Fibroblast of the aortic adventitia (primary cell): ENCODE measurements around the gene MMP15. TPM values are rescaled to one million over a fixed set of nuclear protein-coding genes. Genes with fewer than 3 reads are reported as not detected.

Source experiments
- DNase-seq: peaks from one replicate; pipeline ENCODE4 v3.0.0-alpha.2; 2010; ENCODE audit warnings: low read depth
- H3K4me3 ChIP-seq: 2 replicates; pipeline ENCODE4 v1.5.1; 2011; ENCODE audit warnings: low read depth, mild to moderate bottlenecking, control low read depth, low read length, moderate library complexity
- total RNA-seq: library from RNA; depleted of rRNA; stranded (reverse); fragments of >200 nt; gene quantifications from 2 replicates; pipeline ENCODE4 v1.2.3, GENCODE V29; 2012; ENCODE audit warnings: low replicate concordance
- TF ChIP-seq, protein P1 (sequence below): IDR thresholded peaks from 2 replicates; pipeline ENCODE4 v1.5.1; 2011; ENCODE audit warnings: mild to moderate bottlenecking, low read length, control low read depth, inconsistent platforms; ENCODE audit not compliant: insufficient read depth

MMP15 gene
- total RNA-seq, 1 donor: 2.4 TPM

DNA sequence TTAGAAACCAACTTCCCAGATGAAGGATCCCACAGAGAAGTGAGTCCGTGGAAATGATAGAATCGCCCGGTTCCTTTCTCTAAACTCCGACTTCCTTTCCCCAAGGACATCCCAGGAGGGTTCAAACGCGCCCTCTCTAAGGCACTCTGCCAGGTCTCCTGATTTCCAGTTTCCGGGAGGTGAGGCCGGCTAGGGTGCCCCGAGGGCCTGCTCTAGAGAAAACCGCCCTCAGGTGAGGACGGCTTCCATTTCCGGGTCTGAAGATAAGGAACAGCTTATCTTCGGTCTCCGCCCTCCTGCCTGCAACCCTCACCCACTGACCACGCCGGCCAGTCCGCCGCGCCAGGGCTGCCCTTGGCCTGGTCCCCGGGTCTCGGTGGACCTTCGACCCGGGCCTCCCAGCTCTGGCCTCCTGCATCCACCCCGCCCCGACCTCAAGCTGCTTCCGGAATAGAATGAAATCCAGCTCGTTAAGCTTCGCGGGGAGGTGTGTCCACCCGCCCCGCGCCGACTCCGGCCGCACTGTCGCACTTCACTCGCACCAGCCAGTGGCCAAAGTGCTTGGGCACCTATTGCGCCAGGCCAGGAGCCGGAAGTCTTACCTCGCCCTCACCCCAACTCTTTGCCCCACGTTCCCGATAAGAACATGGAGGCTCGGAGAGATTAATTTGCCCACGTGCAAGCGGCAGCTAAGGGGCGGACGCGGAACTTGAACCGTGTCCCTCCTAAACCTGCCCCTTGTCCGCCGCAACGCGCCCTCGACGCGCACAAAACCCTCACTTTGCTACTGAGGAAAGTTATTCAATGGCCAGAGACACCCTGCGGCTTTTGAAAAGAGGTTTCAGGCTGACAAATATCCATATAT is 836 bp upstream of the MMP15 start:
- TF ChIP-seq, protein P1, sequence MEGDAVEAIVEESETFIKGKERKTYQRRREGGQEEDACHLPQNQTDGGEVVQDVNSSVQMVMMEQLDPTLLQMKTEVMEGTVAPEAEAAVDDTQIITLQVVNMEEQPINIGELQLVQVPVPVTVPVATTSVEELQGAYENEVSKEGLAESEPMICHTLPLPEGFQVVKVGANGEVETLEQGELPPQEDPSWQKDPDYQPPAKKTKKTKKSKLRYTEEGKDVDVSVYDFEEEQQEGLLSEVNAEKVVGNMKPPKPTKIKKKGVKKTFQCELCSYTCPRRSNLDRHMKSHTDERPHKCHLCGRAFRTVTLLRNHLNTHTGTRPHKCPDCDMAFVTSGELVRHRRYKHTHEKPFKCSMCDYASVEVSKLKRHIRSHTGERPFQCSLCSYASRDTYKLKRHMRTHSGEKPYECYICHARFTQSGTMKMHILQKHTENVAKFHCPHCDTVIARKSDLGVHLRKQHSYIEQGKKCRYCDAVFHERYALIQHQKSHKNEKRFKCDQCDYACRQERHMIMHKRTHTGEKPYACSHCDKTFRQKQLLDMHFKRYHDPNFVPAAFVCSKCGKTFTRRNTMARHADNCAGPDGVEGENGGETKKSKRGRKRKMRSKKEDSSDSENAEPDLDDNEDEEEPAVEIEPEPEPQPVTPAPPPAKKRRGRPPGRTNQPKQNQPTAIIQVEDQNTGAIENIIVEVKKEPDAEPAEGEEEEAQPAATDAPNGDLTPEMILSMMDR: no peak
- peak overlapping the region; percentile 65 for H3K4me3 ChIP-seq
- no peak for DNase-seq

DNA sequence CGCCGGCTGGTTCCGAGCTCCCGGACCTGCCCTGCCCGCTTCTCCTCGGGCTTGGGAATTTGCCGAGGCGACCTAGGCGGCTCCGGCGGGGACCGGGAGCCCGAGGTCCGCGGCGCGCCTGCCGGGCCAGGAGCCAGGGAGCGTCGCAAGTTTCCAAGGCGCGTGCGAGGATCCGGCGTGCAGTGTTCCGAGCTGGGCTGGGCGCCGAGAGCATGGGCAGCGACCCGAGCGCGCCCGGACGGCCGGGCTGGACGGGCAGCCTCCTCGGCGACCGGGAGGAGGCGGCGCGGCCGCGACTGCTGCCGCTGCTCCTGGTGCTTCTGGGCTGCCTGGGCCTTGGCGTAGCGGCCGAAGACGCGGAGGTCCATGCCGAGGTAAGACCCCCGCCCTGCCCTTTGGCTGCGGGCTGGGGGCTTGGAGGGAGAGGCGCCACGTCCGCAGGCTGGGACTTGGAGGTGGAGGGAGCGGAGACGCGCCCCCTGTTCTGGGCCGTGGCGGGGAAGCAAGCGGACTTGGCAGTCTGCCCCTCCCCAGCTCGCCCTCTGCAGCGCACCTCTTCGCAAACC is 668 bp downstream of the MMP15 start:
- TF ChIP-seq, protein P1: no peak
- peak overlapping the region; percentile 65 for H3K4me3 ChIP-seq
- peak; percentile 41 for DNase-seq

GRCh38 chr16:58026705-58027160 is 1.2 kb downstream of the MMP15 start:
- peak overlapping the region; percentile 65 for H3K4me3 ChIP-seq
- DNase-seq: no peak
- TF ChIP-seq, protein P1: no peak

GRCh38 chr16:58027161-58027915 is 1.8 kb downstream of the MMP15 start:
- TF ChIP-seq, protein P1: no peak
- peak overlapping the region; percentile 65 for H3K4me3 ChIP-seq
- DNase-seq: no peak

GRCh38 chr16:58027916-58028455 is 2.4 kb downstream of the MMP15 start:
- TF ChIP-seq, protein P1: no peak
- DNase-seq: no peak
- no peak overlapping the region for H3K4me3 ChIP-seq

DNA sequence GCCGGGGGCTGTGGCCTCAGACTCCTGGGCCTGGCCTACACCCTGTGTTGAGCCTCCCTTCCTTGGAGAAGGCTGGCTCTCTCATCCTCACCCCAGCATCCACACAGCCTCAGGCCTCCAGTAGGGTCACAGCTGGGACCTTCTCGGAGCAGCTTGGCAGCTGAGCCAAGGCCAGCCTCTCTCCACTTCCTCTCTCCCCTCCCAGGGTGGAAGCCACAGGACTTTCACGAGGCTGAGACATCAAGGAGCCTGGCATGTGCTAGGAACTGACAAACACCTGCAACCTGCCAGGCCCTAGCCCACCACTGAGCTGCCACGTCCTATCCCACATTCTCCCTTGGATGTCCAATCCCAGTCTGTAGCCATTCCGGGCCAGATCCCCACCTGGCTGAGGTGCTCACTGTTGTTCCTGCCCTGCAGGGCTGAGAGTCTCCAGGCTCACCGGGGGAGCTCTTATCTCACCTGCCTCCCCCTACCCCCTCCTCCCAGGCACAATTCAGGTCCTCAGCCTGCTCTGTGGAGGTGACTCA is 3.1 kb downstream of the MMP15 start:
- no peak overlapping the region for H3K4me3 ChIP-seq
- no peak for DNase-seq
- TF ChIP-seq, protein P1: no peak
